Measurements from ENCODE around the gene PTPRJ.

Gene PTPRJ

GRCh38 chr11:48034926-48035871 lies 54.8 kb downstream of the PTPRJ start:
- H3K9me3 ChIP-seq (ENCODE audit: control insufficient read depth, low read length) = no peaks in the 10 kb centered on the region
- H3K4me3 ChIP-seq (ENCODE audit: low read length) = no peak overlapping the region
- H3K36me3 ChIP-seq (ENCODE audit: control insufficient read depth, insufficient read depth, low read length, severe bottlenecking) = no peaks in the 10 kb centered on the region
- no peak overlapping the region for H3K9ac ChIP-seq (ENCODE audit: low read length)
- no peaks in the 10 kb centered on the region for H3K27me3 ChIP-seq (replicated peaks; ENCODE audit: control insufficient read depth, insufficient read depth, low read length)
- H3K4me1 ChIP-seq (ENCODE audit: control insufficient read depth, insufficient read depth, low read length) = peaks cover 38% of the 10 kb centered on the region
- DNase-seq (ENCODE audit: low read depth) = no peak

DNA sequence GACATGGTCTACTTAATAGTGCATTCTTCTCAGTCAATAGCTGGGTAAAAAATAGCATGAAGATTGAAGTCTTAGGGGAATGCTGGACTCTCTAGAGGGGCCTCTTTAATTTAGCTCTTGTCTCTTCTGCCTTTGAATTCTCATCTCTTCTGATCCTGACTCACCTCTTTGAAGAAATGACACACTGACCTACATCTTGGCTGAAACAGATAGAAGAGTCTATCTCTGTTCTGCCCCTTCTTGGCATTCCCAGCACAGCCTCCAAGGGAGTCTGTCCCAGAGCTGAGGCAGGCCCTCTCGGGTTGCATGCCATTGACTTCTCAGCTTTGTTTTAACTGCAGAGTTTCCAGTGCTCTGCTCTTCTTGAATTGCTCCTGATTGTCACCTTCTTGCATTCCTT lies 55.7 kb downstream of the PTPRJ start:
- Histone ChIP-seq H3K9me3 (ENCODE audit: control insufficient read depth, low read length) (no peaks in the 10 kb centered on the region), H3K36me3 (ENCODE audit: control insufficient read depth, insufficient read depth, low read length, severe bottlenecking) (no peaks in the 10 kb centered on the region), H3K4me3 (ENCODE audit: low read length) (no peak overlapping the region), H3K4me1 (ENCODE audit: control insufficient read depth, insufficient read depth, low read length) (peaks cover 37% of the 10 kb centered on the region), H3K27me3 (replicated peaks; ENCODE audit: control insufficient read depth, insufficient read depth, low read length) (no peaks in the 10 kb centered on the region), H3K9ac (ENCODE audit: low read length) (no peak overlapping the region)
- peak; percentile 33 for DNase-seq (ENCODE audit: low read depth)

DNA sequence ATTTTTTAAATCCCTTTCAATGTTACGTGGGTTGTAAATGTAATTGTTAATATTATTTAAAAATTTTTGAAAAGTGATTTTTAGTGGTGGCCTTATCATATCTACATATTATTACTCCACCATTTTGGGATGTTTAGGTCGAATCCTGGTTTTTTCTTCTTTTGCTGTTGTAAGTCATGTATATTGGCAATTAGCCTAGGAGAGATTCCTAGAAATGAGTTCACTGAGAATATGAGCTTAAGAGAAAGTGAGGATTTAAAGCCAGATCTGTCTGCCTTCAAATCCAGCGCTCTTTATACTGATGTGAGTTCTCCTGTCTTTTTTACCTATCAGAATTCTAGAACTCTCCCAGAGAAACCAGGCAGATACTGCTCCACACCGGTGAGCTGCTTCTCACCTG lies 56.1 kb downstream of the PTPRJ start:
- peak; percentile 55 for DNase-seq (ENCODE audit: low read depth)
- Histone ChIP-seq H3K4me1 (ENCODE audit: control insufficient read depth, insufficient read depth, low read length) (peaks cover 32% of the 10 kb centered on the region), H3K36me3 (ENCODE audit: control insufficient read depth, insufficient read depth, low read length, severe bottlenecking) (no peaks in the 10 kb centered on the region), H3K9ac (ENCODE audit: low read length) (no peak overlapping the region), H3K9me3 (ENCODE audit: control insufficient read depth, low read length) (no peaks in the 10 kb centered on the region), H3K4me3 (ENCODE audit: low read length) (no peak overlapping the region), H3K27me3 (replicated peaks; ENCODE audit: control insufficient read depth, insufficient read depth, low read length) (no peaks in the 10 kb centered on the region)

DNA sequence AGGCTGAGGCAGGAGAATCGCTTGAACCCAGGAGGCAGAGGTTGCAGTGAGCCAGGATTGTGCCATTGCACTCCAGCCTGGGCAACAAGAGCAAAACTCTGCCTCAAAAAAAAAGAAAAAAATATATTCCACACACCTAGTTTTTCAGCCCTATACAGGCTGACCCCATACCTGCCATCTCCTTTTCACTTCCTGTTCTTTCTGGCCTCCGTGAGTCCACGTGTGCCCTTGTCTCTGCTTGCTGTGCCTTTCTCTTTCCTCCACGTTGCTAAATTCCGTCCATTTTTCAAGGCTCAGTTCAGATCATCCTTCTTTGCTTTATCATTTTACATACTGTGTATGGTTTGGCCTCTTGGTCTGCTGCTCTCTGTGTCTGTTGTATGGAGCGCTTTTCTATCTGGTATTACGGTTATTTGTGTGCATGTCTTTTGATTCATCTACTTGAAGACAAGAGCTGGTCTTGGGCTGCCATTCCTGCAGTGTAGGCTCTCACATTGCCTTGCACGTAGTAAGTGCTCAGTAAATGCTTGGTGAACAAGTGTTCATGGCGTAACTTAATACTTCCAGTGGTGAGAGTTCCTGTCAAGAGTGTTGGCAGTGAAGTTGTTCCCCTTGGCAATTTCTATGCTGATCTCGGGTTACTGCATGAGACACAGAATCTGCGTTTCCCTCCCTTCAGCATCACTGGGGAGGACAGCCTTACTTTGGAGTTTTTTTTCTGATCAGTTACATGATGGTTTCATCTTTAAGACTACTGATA lies 57.5 kb downstream of the PTPRJ start:
- H3K9me3 ChIP-seq (ENCODE audit: control insufficient read depth, low read length) = no peaks in the 10 kb centered on the region
- DNase-seq (ENCODE audit: low read depth) = no peak
- H3K36me3 ChIP-seq (ENCODE audit: control insufficient read depth, insufficient read depth, low read length, severe bottlenecking) = no peaks in the 10 kb centered on the region
- H3K4me3 ChIP-seq (ENCODE audit: low read length) = no peak overlapping the region
- no peaks in the 10 kb centered on the region for H3K27me3 ChIP-seq (replicated peaks; ENCODE audit: control insufficient read depth, insufficient read depth, low read length)
- H3K9ac ChIP-seq (ENCODE audit: low read length) = no peak overlapping the region
- peaks cover 36% of the 10 kb centered on the region for H3K4me1 ChIP-seq (ENCODE audit: control insufficient read depth, insufficient read depth, low read length)

DNA sequence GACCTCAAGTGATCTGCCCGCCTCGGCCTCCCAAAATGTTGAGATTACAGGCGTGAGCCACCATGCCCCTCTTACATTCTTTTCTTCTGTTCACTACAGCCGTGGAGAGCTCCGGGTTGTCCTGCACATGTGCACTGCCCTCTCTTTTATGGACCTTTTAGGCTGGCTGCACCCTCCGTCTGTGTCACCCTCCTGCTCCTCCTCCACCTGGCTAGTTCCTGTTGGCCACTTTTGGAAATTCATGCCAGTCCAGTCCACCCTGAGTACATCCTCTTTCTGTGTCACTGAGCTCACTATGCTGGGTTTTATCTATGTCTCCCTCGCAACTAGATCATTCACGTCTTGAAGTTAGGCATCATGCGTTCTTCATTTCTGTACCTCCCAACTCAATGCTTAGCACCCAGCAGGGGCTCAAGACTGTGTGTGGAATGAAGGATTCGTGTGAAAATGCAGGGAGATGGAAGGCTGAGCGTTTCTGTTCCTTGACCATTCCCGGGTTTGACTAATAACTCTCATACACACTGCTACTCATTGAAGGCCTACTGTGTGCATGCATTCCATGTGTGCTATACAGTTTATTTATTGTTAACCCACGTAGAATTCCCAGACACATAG lies 60.6 kb downstream of the PTPRJ start:
- H3K9me3 ChIP-seq (ENCODE audit: control insufficient read depth, low read length) = no peaks in the 10 kb centered on the region
- no peak for DNase-seq (ENCODE audit: low read depth)
- no peak overlapping the region for H3K4me3 ChIP-seq (ENCODE audit: low read length)
- no peaks in the 10 kb centered on the region for H3K27me3 ChIP-seq (replicated peaks; ENCODE audit: control insufficient read depth, insufficient read depth, low read length)
- no peaks in the 10 kb centered on the region for H3K36me3 ChIP-seq (ENCODE audit: control insufficient read depth, insufficient read depth, low read length, severe bottlenecking)
- H3K4me1 ChIP-seq (ENCODE audit: control insufficient read depth, insufficient read depth, low read length) = peaks cover 21% of the 10 kb centered on the region
- H3K9ac ChIP-seq (ENCODE audit: low read length) = no peak overlapping the region

DNA sequence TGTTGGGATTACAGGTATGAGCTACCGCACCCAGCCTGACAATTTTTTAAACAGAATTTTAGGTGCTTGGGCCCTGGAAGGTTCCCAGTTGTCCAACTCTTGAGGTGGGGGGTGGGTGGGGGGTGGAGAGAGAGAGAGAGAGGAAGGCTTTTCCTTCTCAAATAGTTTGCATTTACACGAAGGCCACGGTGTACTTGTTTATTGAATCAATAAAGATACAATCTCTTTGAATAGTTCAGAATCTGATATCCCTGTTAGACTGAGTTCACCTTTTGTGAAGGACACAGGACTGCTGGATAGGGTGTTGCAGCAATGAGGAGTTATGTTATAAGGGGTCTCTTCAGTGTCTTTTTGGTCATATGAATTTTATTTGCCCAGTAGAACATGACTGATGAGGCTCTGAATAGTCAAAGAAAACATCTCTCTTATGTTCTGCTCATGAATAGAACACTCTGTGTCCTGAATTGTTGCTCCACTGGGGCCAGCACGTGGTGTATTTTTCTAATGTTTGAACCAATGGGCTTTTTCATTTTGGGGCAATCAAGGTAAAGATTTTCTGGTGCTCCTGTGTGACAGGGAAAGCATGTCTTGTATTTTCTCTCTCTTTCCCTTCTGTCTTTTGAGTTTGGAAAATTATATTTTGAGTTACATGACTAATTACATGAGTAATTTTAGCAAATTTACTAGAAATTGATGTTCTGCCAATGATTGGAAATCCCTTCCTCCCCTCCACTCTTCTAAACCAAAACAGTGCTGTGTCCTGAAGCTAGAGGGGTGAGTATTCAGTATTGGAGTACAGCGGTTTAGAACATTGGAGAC lies 61.7 kb downstream of the PTPRJ start:
- Histone ChIP-seq H3K4me3 (ENCODE audit: low read length) (no peak overlapping the region), H3K36me3 (ENCODE audit: control insufficient read depth, insufficient read depth, low read length, severe bottlenecking) (no peaks in the 10 kb centered on the region), H3K27me3 (replicated peaks; ENCODE audit: control insufficient read depth, insufficient read depth, low read length) (no peaks in the 10 kb centered on the region), H3K9ac (ENCODE audit: low read length) (no peak overlapping the region), H3K9me3 (ENCODE audit: control insufficient read depth, low read length) (no peaks in the 10 kb centered on the region), H3K4me1 (ENCODE audit: control insufficient read depth, insufficient read depth, low read length) (peaks cover 11% of the 10 kb centered on the region)
- DNase-seq (ENCODE audit: low read depth) = no peak

GRCh38 chr11:48043111-48043990 lies 63.0 kb downstream of the PTPRJ start:
- Histone ChIP-seq H3K9me3 (ENCODE audit: control insufficient read depth, low read length) (no peaks in the 10 kb centered on the region), H3K4me1 (ENCODE audit: control insufficient read depth, insufficient read depth, low read length) (peaks cover 11% of the 10 kb centered on the region), H3K4me3 (ENCODE audit: low read length) (no peak overlapping the region), H3K27me3 (replicated peaks; ENCODE audit: control insufficient read depth, insufficient read depth, low read length) (no peaks in the 10 kb centered on the region), H3K9ac (ENCODE audit: low read length) (no peak overlapping the region), H3K36me3 (ENCODE audit: control insufficient read depth, insufficient read depth, low read length, severe bottlenecking) (no peaks in the 10 kb centered on the region)
- no peak for DNase-seq (ENCODE audit: low read depth)

DNA sequence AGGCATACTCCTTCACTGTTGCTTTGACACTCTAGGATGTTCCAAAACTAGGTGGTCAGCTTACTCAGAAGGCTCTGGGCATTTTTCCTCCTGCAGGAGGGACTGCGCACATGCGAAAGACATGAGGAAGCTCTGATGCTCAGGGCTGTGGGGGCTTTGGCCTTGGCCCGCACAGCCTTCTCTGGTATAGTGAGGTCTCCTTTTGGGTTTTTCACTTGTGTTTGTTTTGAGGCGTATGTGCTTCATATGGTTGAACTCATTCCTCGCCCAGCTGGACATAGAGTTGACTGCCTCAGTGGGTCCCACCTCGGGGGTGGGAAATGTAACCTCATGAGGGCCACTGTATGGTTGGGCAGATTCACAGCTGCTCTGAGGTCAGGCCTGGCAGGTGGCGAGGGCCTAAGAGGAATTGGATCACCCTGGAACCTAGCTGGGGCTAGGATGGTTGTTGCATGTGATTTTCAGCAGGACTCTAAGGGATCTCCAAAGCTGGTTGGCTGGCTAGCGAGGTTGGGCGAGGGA lies 63.7 kb downstream of the PTPRJ start:
- peaks cover 11% of the 10 kb centered on the region for H3K4me1 ChIP-seq (ENCODE audit: control insufficient read depth, insufficient read depth, low read length)

DNA sequence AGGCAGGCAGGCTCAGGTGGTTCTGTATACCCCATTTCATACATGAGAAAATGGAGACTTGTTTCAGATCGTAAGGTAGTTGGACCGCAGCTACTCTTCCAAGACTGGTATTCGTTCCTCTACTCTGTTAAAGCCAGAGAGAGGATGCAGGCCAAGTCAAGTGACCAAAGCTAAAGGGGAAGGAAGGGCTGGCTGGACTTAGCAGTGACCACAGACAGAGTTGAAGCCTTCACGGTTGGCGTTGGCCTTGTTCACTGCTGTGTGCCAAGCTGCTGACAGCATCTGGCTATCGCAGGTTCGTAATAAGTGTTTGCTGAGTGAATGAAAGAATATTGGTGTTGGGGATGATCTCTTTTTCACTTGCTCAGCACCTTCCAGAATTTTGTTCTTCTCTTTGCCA lies 64.2 kb downstream of the PTPRJ start:
- H3K9ac ChIP-seq (ENCODE audit: low read length) = no peak overlapping the region
- H3K4me1 ChIP-seq (ENCODE audit: control insufficient read depth, insufficient read depth, low read length) = peaks cover 11% of the 10 kb centered on the region
- no peak for DNase-seq (ENCODE audit: low read depth)
- H3K27me3 ChIP-seq (replicated peaks; ENCODE audit: control insufficient read depth, insufficient read depth, low read length) = no peaks in the 10 kb centered on the region
- no peaks in the 10 kb centered on the region for H3K36me3 ChIP-seq (ENCODE audit: control insufficient read depth, insufficient read depth, low read length, severe bottlenecking)
- H3K4me3 ChIP-seq (ENCODE audit: low read length) = no peak overlapping the region
- no peaks in the 10 kb centered on the region for H3K9me3 ChIP-seq (ENCODE audit: control insufficient read depth, low read length)

More for the DNA sequence above, 63.7 kb downstream of the PTPRJ start:
- no peaks in the 10 kb centered on the region for H3K9me3 ChIP-seq (ENCODE audit: control insufficient read depth, low read length)
- H3K9ac ChIP-seq (ENCODE audit: low read length) = no peak overlapping the region
- H3K4me3 ChIP-seq (ENCODE audit: low read length) = no peak overlapping the region
- H3K36me3 ChIP-seq (ENCODE audit: control insufficient read depth, insufficient read depth, low read length, severe bottlenecking) = no peaks in the 10 kb centered on the region
- H3K27me3 ChIP-seq (replicated peaks; ENCODE audit: control insufficient read depth, insufficient read depth, low read length) = no peaks in the 10 kb centered on the region
- no peak for DNase-seq (ENCODE audit: low read depth)

DNA sequence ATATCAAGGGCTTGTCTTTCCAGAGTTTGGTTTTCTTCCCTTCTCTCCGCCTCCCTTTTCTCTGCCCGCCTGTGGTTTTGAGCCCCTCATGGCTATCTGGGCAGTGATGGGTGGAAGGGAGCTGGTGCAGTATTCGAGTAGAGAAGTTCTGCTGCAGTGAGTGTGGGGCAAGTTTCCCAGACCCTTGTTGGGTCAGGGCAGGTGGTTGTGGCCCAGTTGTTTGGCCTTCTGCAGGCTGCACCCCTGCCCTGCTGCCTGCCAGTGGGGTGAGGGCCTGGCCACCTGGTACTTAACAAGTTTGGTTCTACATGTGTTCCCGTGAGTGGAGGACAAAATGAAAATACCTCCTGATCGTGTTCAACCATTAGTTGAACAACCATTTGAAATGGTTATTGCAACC lies 65.2 kb downstream of the PTPRJ start:
- Histone ChIP-seq H3K9ac (ENCODE audit: low read length) (no peak overlapping the region), H3K27me3 (replicated peaks; ENCODE audit: control insufficient read depth, insufficient read depth, low read length) (no peaks in the 10 kb centered on the region), H3K9me3 (ENCODE audit: control insufficient read depth, low read length) (no peaks in the 10 kb centered on the region), H3K4me1 (ENCODE audit: control insufficient read depth, insufficient read depth, low read length) (peaks cover 11% of the 10 kb centered on the region), H3K4me3 (ENCODE audit: low read length) (no peak overlapping the region), H3K36me3 (ENCODE audit: control insufficient read depth, insufficient read depth, low read length, severe bottlenecking) (no peaks in the 10 kb centered on the region)
- DNase-seq (ENCODE audit: low read depth) = no peak

All from adipocyte (in vitro differentiated cells).